Cortex of kidney (tissue), 1 donor: ENCODE results near the gene AGRP.

Experiments used
- DNase-seq: peaks from one replicate; lab custom pipeline; 2025; lab: John Stamatoyannopoulos, UW

AGRP gene

GRCh38 chr16:67463059-67463458 is 20.3 kb downstream of the AGRP start:
- no peak for DNase-seq

- DNase-seq = no peak
Observed at GRCh38 chr16:67462279-67462655, 21.1 kb downstream of the AGRP start.

DNA sequence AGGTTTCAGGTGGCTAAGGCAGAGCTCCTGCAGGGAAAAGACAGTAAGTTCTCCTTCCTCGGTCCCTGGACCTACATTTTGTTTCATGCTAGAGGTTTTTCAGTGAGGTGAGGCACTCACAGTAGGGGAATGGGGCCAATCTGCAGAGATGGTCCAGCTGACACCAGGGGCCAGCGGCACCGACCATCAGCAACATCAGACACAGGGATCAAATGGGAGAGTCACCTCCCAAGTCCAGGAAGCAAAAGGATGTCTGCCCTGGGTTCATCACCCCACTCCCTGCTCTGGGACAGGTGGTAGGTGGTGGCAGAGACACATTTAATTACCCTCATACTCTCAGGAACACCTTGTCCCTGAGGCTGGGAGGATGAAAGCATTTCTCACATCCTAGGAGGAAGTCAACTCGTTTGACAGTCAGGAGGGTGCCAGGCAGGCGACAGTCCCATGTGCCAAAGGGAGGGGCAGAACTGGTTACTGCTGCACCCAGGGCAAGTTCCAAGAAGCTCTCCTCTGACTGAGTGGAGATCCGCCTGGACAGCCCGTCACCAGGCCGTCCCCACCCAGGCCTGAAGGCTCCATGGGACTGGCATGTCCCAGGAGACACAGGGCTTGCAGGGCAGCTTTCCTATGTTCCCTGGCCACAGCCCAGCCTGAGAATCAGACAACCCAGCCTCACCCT is 21.6 kb downstream of the AGRP start:
- no peak for DNase-seq

- DNase-seq = no peak
Observed at GRCh38 chr16:67460961-67461360, 22.4 kb downstream of the AGRP start.

GRCh38 chr16:67460168-67460567 is 23.2 kb downstream of the AGRP start:
- DNase-seq = no peak

- no peak for DNase-seq
Observed at GRCh38 chr16:67459861-67460150, 23.5 kb downstream of the AGRP start.

DNA sequence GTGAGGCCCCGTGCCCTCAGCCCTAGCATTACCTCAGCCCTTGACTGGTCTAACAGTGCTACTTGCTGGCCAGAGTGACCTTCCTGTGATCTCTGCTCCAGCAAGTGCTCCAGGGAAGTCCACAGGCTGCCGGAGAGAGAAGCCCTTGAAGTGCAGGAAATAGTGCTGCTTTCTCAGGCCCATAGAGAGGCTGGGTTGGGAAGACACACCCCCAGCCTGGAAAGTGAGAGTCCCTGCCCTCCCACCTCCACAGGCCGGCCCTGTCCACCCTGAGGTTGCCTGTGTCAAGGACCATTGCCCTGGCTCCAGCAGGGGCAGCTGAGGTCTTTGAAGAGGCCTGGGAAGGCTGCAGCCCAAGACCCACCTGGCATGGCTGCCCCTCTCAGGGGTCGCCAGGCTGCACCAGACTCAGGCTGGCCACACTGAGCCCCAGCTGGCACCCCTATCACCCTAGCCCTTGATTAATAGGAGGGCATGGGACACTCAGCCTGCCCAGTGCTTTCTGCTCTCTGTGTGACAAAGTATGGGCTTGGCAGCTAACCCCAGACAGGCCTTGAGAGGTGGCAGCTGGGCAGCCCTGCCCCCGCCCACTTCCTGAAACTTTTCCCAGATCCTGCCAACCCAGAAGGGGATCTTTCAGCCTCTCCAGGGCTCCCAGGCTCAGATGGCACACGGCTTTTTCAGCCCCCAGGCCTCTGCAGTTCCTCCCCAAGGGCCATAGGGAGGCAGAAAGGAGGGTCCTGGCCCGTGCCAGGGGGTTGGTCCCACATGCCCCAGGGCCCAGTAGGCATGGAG is 24.1 kb downstream of the AGRP start:
- no peak for DNase-seq

DNA sequence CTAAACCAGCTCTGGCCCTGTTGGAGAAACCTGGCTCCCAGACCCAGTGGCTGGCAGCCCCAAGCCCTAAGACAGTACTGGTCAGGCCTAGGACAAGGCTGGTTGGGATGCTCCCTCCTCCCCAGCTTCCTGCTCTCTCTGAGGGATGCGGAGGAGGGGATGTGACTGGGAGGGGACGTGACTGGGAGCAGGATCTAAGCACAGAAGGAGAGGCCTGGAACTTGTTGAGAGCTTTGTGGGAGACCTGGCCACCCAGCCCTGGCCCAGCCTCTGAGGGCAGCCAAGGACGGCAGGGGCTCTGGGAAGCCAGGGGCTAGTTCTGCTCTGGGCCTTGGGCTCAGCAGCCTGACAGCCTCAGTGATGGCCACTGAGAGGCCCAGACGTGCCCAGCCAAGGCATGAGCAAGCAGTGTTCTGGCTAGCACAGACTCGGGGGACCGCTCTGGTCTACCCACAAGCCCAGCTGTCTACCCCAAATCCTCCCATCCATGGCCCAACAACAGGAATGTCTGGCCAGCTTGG is 25.2 kb downstream of the AGRP start:
- no peak for DNase-seq

GRCh38 chr16:67457611-67458010 is 25.7 kb downstream of the AGRP start:
- no peak for DNase-seq

DNA sequence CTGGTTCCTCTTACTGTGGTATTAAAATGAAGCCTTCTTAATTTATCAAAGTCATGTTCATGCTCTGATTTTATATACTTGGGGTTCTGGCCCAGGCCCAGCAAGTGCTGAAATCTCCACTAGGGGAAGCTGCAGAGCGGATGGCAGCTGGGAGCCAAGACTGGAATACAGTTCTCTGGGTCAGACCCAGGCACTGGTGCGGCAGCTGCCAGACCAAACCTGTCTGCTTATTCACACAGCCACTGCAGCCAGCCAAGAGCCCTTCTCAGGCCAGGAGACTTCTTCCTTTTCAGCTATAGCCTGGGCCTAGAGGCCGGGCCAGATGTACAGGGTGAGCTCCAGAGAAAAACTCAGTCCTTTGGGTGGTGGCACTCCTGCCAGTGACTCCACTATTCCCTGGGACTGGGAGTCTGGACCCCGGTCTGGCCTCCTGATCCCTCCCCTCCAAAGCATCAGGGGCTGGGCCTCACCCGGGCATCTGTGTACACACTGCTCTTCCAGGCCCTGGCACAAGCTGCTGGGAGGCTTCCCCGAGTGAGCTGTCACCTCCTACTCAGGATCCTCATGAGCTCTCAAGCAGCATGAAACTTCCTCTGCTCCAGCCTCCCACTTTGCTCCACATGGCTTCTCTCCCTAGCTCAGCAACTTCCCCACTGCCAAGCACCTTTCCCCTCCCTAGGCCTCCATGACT is 26.8 kb downstream of the AGRP start:
- DNase-seq = no peak

- no peak for DNase-seq
Observed at GRCh38 chr16:67454852-67455251, 28.5 kb downstream of the AGRP start.

GRCh38 chr16:67454104-67454503 is 29.2 kb downstream of the AGRP start:
- DNase-seq = no peak

DNA sequence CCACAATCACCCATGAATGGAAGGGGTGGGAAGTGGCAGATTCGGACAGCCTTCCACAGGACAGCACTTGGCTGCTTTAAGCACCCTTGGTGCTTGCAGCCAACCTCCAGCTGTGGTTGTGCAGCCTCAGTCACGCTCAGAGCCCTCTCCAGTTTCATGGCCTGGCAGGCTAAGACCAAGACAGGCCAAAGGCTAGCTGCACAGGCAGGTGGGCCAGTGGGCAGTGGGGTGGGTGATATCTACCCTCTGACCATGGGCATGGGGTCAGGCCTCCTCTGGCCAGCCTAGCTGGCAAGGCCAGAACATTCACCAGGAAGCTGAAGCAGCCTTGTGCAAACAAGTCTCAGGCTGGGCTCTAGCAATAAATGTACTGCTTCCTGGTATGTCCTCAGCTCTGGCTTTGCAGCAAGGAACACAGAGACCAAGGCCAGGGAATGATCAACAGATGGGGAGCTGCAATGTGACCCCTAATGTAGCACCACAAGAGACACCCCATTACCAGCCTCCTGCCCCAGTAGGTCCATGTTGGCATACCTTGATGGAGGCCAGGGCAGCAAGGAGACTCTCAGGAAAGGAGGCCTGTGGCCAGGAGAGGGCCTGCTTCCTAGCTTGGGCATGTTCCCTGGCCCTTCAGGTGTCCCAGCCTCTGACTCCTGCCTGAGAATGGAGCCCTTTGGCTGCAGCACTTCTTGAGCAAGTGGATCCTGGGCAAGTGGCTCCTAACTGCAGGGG is 31.5 kb downstream of the AGRP start:
- no peak for DNase-seq

DNA sequence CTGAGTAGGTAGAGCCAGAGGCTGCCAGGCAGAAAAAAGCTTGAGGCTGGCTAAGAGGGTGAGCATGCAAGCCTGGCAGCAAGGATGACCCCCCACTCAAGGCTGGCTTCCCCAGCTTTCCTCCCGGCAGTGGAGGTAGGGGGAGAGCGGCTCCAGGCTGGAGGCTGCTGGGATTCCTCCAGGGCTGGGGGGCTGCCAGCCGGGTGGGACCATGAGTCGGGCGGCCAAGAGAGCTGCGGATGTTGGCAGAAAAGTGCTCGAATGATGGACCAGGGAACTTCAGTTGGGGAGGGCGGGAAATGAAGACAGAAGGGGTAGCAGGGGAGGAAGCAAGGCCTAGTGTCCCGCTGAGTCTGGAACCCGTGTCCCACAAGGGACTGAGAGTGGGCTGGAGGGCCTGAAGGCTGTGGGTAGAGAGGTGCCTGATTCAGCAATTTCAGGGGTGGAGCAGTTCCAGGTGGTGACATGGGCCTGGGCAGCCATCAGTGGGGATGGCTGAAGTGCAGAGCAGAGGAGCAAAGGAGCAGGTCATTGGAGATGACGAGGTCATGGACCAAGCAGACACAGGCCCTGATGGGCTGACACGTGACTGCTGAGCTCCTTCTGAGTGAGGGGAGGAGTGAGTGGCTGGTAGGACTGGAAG is 32.2 kb downstream of the AGRP start:
- no peak for DNase-seq

DNA sequence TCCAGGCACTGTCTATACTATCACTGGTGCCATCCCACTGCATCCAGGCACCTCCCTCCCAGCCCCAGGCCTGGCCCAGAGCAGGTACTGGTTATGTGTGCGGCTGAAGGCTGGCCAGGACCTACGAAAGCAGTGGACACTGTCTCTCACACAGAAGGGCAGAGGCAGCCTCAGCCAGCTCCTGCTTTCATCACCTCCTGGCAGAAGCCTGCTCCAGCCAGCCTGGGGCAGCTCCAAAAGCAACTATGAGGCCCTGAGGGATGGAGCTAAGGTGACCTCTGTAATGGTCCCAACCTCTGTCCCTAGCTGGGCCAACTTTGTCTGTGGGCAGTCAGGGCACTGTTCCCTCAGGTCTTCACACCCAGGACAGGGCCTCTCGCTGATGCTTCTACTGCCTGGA is 33.6 kb downstream of the AGRP start:
- DNase-seq = no peak

- no peak for DNase-seq
Observed at GRCh38 chr16:67449336-67449735, 34.0 kb downstream of the AGRP start.

DNA sequence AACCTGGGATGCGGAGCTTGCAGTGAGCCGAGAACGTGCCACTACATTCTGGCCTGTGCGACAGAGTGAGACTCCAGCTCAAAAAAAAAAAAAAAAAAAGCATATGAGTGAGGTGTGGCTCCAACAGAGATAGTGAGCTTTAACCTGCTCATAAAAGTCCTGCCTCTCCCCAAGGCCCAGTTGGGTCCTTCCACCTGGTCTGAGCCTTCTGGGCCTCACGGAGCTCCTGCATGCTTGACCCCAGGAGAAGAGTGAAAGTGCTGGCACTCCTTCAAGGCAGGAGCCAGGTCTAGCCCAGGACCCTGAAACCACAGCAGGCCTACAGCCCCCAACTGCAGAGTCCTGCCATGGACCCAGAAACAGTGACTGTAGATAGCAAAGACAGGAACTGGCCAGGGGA is 34.8 kb downstream of the AGRP start:
- DNase-seq = no peak

DNA sequence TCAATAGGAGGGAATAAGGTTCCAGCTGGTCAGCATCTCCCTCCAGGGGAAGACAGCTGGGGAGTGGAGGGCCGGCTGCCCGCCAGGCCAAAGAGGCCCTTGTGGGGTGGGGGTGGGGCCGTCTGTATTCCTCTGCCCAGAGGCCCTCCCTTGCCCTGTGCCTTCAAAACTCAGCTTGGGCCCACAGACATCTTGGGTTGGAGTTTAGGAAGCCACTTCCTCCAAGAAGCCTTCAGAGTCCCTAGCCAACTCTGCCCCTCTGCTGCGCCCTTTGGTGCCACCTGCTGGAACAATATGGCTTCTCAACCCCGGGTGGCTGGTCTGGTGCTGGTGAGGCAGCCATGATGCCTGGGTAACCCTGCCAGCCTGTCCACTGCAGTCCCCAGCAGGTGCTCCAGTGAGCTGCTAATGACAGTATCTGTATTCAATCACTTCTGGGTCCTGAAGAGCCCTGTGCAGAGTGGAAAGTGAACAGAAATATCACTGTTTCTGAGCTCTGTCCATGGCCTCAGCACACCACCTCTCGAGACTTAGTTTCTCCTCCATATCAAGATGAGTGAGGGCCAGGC is 35.8 kb downstream of the AGRP start:
- no peak for DNase-seq

DNA sequence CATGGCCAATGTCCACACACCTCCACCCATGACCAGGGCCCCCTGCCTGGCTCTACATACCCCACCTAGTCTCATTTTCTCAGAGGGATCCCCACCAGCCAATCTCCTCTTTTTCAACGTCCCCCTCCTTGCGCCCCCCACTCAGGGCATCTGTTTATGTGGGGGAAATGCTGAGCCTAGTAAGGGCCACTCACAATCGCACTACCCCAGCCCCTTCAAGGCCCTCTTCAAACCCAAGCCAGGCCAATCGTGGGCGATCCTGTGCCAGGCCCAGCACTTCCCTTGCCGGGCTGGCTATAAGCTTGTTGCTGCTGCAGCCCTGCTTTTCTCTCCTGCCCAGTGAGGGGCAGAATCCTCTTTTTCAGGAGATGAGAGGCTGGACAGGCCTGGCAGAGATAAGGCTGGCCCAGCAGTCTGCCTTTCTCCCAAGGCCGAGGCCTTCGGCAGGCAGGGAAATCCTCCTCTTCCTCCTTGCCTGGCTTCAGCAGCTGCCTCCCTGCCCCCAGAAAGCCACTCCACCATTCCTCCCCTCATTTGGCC is 36.3 kb downstream of the AGRP start:
- DNase-seq = no peak

DNA sequence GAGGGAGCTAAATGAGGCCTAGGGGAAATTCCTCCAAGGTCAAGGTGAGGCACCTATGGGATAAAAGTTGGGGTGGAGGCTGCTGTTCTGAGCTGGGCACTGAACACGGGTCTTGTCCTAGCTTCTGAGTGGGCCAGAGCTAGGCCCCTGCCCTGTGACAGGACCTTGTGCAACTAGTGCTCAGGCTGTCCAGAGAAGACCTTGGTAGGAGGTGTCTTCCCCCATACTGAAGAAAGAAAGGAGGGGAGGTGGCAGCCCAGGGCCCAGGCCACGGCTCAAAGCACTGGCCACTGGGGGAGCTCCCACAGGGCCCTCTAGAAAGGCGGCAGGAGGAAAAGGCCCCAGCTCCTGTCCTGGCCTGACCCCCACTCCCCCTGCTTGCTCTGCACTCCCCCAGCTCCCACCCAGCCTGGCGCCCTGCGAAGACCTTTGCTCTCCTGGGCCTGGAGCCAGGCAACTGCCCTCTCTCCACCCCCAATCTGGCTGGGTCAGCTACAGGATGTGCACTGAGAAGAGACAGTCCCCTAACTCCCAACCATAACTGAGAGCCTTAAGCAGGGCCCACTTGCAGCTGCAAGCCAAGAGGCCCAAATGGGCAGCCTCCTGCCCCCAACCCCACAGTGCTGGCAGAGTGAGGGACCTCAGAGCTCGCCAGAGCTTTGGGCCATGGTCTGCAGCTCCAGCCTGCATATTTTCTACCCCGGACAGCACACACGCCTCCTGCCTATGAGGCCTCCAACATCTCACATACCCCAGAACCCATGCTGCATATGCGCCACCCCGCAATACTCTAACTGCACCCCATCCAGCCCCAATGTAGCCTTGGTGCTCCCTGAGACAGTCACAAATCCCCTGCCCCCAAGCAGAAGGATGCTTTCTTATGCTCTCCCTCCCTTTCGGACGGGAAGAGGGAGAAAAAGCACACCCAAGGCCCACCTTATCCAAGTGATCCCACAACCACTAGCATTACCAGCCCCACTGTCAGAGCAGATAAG is 37.1 kb downstream of the AGRP start:
- DNase-seq = no peak
